Loucy (cell line): Measurements from ENCODE around the gene TMEM244.

ENCODE experiments used
- H2AFZ ChIP-seq: fragments of 200-600 bp; sonication (generic); 2 replicates; pipeline ENCODE4 v1.6.0; 2016; ENCODE audit warnings: antibody characterized with exemption, mild to moderate bottlenecking, low read length, moderate library complexity
- H3F3A ChIP-seq: fragments of 200-600 bp; 2 replicates; pipeline ENCODE4 v1.6.0; 2016; ENCODE audit warnings: antibody characterized with exemption, low read depth, mild to moderate bottlenecking
- H3K27me3 ChIP-seq: fragments of 200-600 bp; sonication (generic); 2 replicates; pipeline ENCODE4 v1.6.1; 2014; ENCODE audit warnings: low read length, mild to moderate bottlenecking; ENCODE audit not compliant: insufficient read depth, poor library complexity, severe bottlenecking
- H3K36me3 ChIP-seq: fragments of 200-600 bp; sonication (generic); 2 replicates; pipeline ENCODE4 v1.6.1; 2016; ENCODE audit warnings: low read length; ENCODE audit not compliant: insufficient read depth
- H3K4me1 ChIP-seq: fragments of 200-600 bp; sonication (generic); 2 replicates; pipeline ENCODE4 v1.5.1; 2014; ENCODE audit warnings: low read length, mild to moderate bottlenecking; ENCODE audit not compliant: insufficient read depth, poor library complexity, severe bottlenecking
- H3K4me2 ChIP-seq: fragments of 200-600 bp; sonication (generic); 2 replicates; pipeline ENCODE4 v1.6.0; 2014; ENCODE audit warnings: antibody characterized with exemption, low read length, low read depth, mild to moderate bottlenecking; ENCODE audit not compliant: poor library complexity, severe bottlenecking
- H3K4me3 ChIP-seq: fragments of 200-600 bp; sonication (generic); 2 replicates; pipeline ENCODE4 v1.5.1; 2014; ENCODE audit warnings: low read length, mild to moderate bottlenecking, mixed read lengths; ENCODE audit not compliant: poor library complexity, severe bottlenecking
- H3K79me2 ChIP-seq: fragments of 200-600 bp; sonication (generic); 2 replicates; pipeline ENCODE4 v1.6.1; 2014; ENCODE audit warnings: low read length; ENCODE audit not compliant: insufficient read depth
- H3K9ac ChIP-seq: fragments of 200-600 bp; sonication (generic); 2 replicates; pipeline ENCODE4 v1.6.0; 2014; ENCODE audit warnings: mild to moderate bottlenecking, low read depth, low read length, moderate library complexity; ENCODE audit not compliant: poor library complexity, severe bottlenecking
- H3K9me2 ChIP-seq: fragments of 200-600 bp; sonication (generic); replicated peaks from 2 replicates; pipeline ENCODE4 v1.6.1; 2016; ENCODE audit warnings: low read depth, low read length, mixed read lengths
- H3K9me3 ChIP-seq: fragments of 200-600 bp; sonication (generic); 2 replicates; pipeline ENCODE4 v1.6.1; 2014; ENCODE audit warnings: mild to moderate bottlenecking, antibody characterized with exemption, low read length, low read depth; ENCODE audit not compliant: insufficient read depth
- H4K20me1 ChIP-seq: fragments of 200-600 bp; sonication (generic); 2 replicates; pipeline ENCODE4 v1.6.0; 2014; ENCODE audit warnings: antibody characterized with exemption, low read length, mild to moderate bottlenecking; ENCODE audit not compliant: insufficient read depth, poor library complexity, severe bottlenecking
- EZH2phosphoT487 ChIP-seq: fragments of 200-600 bp; IDR thresholded peaks from 2 replicates; pipeline ENCODE4 v1.6.1; 2018; ENCODE audit warnings: antibody characterized with exemption, mild to moderate bottlenecking, moderate library complexity, borderline replicate concordance
- TF ChIP-seq, protein P1 (sequence below): fragments of 200-600 bp; sonication (generic); conservative IDR thresholded peaks from 2 replicates; pipeline ENCODE4 v1.5.1; 2014; ENCODE audit warnings: mild to moderate bottlenecking, antibody characterized with exemption, low read length

The TMEM244 gene

DNA sequence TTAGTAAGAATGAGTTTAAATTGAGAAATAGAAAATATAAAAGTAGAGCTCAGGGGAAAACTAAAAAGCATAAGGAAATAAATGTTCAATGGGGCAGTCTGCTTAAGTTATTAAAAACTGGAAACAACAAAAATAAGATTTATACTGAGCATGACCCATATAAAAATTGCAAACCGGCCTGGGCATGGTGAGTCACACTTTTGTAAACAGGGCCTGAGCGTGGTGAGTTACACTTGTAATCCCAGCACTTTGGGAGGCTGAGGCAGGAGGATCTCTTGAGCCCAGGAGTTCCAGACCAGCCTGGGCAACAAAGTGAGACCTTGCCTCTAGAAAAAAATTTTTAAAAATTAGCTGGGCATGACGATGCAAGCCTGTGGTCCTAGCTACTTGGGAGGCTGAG lies 74.6 kb downstream of the TMEM244 start:
- no peaks in the 10 kb centered on the region for H3K9me2 ChIP-seq
- H4K20me1 ChIP-seq: no peaks in the 10 kb centered on the region
- H3K79me2 ChIP-seq: no peaks in the 10 kb centered on the region
- H3K4me3 ChIP-seq: no peak overlapping the region
- H3F3A ChIP-seq: no peaks in the 10 kb centered on the region
- no peak overlapping the region for H2AFZ ChIP-seq
- H3K36me3 ChIP-seq: no peaks in the 10 kb centered on the region
- H3K4me2 ChIP-seq: no peak overlapping the region
- no peaks in the 10 kb centered on the region for H3K27me3 ChIP-seq
- TF ChIP-seq EZH2phosphoT487: no peak
- TF ChIP-seq, protein P1, sequence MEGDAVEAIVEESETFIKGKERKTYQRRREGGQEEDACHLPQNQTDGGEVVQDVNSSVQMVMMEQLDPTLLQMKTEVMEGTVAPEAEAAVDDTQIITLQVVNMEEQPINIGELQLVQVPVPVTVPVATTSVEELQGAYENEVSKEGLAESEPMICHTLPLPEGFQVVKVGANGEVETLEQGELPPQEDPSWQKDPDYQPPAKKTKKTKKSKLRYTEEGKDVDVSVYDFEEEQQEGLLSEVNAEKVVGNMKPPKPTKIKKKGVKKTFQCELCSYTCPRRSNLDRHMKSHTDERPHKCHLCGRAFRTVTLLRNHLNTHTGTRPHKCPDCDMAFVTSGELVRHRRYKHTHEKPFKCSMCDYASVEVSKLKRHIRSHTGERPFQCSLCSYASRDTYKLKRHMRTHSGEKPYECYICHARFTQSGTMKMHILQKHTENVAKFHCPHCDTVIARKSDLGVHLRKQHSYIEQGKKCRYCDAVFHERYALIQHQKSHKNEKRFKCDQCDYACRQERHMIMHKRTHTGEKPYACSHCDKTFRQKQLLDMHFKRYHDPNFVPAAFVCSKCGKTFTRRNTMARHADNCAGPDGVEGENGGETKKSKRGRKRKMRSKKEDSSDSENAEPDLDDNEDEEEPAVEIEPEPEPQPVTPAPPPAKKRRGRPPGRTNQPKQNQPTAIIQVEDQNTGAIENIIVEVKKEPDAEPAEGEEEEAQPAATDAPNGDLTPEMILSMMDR: no peak
- H3K9ac ChIP-seq: no peak overlapping the region
- H3K4me1 ChIP-seq: no peaks in the 10 kb centered on the region
- H3K9me3 ChIP-seq: no peaks in the 10 kb centered on the region

DNA sequence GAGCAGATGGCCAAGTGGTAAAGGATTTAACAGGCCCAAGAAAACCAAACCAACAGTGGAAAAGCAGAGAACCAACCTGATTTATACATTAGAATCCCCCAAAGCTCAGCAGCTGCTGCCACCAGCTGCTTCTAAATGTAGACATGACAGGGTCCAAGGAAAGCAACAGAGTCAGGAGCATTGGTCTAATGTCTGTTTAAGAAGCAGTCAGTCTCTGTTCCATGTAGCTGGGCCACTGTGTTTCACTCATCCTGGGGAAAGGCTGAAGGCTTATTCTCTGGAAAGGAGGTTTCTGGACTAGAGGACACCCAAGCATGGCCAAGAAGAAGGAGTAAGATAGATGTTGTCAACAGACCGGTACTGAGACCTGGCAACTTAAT lies 75.4 kb downstream of the TMEM244 start:
- Histone ChIP-seq H3K9ac (no peak overlapping the region), H3K4me3 (no peak overlapping the region), H3K9me3 (no peaks in the 10 kb centered on the region), H3K9me2 (no peaks in the 10 kb centered on the region), H3K27me3 (no peaks in the 10 kb centered on the region), H3K36me3 (no peaks in the 10 kb centered on the region), H3K79me2 (no peaks in the 10 kb centered on the region), H2AFZ (0 out of 2 replicates have a peak overlapping the region, but pooled peaks have one; percentile 33), H3F3A (no peaks in the 10 kb centered on the region), H3K4me2 (no peak overlapping the region), H3K4me1 (no peaks in the 10 kb centered on the region), H4K20me1 (no peaks in the 10 kb centered on the region)
- TF ChIP-seq, protein P1: no peak
- no peak for TF ChIP-seq EZH2phosphoT487

DNA sequence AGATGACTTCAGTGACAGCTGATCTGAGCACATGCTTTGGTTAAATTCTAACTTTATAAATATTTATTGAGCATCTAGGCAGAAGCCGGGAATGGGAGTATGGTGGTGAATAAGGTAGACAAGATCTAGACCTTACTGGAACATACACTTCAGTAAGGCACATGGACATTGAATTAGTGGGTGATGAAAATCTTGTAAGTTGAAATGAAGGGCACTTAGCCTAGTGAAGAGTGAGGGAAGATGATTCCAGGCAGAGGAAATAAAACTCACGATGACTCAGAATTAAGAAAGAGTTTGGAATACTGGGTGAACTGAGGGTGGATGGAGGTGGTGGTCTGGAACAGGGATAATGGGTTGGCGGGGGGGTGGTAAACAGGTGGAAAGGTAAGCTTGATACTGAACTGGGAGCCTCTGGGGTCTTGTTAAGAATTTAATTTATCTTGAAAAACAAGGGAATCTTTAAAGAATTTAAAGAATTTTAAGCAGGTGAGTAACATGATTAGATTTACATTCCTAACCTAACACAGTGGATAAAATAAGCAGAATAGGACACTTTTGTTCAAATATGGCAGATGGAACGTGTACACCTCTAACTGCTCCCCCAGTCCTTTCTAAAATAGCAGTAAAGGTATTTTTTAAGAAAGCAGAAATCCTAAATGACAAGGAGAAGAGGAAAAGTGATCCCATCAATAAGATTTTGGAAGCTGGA lies 75.9 kb downstream of the TMEM244 start:
- no peaks in the 10 kb centered on the region for H3K9me2 ChIP-seq
- H3K27me3 ChIP-seq: no peaks in the 10 kb centered on the region
- TF ChIP-seq EZH2phosphoT487: no peak
- TF ChIP-seq, protein P1: no peak
- H4K20me1 ChIP-seq: no peaks in the 10 kb centered on the region
- no peaks in the 10 kb centered on the region for H3F3A ChIP-seq
- H3K79me2 ChIP-seq: no peaks in the 10 kb centered on the region
- no peaks in the 10 kb centered on the region for H3K4me1 ChIP-seq
- 0 out of 2 replicates have a peak overlapping the region, but pooled peaks have one; percentile 33 for H2AFZ ChIP-seq
- H3K9ac ChIP-seq: no peak overlapping the region
- H3K4me3 ChIP-seq: no peak overlapping the region
- H3K36me3 ChIP-seq: no peaks in the 10 kb centered on the region
- H3K4me2 ChIP-seq: no peak overlapping the region
- no peaks in the 10 kb centered on the region for H3K9me3 ChIP-seq
